ENCODE results near the gene BRD7. TPM values are rescaled to one million over a fixed set of nuclear protein-coding genes. Genes with fewer than 3 reads are reported as not detected.

Gene BRD7
- total RNA-seq, 6 experiments from 2014 or later = 16.9 to 24.1 (median 20.2) TPM

DNA sequence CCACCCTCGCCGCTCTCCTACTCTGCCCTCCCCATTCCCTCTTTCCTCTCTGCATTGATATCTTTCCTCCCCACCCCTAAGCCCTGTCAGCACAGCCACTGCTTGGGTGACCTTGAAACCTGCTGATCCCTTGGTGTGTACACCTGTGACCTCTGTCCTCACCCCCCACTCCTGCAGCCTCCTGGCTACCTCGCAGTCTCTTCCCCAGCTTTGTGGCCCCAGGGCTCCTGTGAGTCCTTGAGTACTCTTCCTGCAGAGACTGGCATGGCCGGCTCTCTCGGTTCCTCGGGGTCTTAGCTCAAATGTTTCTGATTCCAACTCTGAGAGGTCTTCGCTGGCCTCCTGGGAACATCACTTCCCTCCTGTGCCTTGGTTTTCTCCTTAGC is 70.7 kb downstream of the BRD7 start:
- no peaks in the 10 kb centered on the region for H3K27me3 ChIP-seq
- intact Hi-C loops (cut with DNase I) = no loop called here
- WGBS (ENCODE audit: insufficient coverage, low coverage, low lambda C conversion rate, missing lambda C conversion rate) = 83% methylated on average over 5 of the region's 7 CpGs

DNA sequence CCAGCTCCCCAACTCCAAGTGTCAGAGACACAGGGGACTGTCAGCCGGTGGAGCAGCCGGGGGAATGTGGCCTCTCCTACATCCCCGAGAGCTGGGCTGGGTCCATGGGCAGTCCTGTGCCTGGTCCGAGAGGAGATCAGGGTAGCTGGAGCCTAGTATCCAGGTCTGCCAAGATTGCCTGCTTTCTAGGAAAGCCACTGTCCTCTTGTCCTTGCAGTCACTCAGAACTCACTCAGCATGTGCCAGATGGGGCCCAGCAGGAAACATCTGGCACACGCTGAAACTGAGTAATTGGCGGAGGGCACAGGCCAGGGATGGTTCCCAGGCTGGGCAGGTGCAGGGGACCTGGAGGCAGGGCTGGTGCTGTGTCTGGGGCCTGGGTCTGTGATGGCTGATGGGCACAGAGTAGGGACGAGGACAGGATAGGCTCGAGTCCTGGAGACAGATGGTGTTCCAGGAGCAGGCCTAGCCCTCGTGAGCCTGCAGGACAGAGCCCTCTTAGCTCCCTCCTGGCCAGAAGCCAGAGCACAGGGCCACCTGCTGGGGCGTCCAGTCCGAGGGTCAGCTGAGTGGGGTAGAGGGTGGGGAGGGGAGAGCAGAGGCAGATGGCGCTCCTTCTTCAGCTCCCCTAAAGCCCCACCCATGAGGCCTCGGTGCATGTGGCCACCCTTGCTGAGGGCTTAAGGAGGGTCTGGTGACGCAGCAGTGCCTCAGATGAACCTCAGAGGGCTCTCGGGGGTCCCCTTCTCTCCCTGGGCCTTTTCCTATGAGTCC is 71.3 kb downstream of the BRD7 start:
- Histone ChIP-seq H3K36me3 (no peaks in the 10 kb centered on the region), H3K27me3 (no peaks in the 10 kb centered on the region), H3K4me1 (no peaks in the 10 kb centered on the region), H3K9me3 (no peaks in the 10 kb centered on the region), H3K27ac (no peak overlapping the region), H3K4me3 (no peak overlapping the region)
- intact Hi-C loops (cut with DNase I) = no loop called here
- 86% methylated on average over 1 of the region's 15 CpGs for WGBS (ENCODE audit: insufficient coverage, low coverage, low lambda C conversion rate, missing lambda C conversion rate)
- ATAC-seq (peak in 1 of 4 donors; percentile 10), DNase-seq (peak in 2 of 3 donors; percentile 44 to 51)
- TF ChIP-seq POLR2A (IDR thresholded peaks at IDR 0.05) = no peak
- TF ChIP-seq, protein P1, sequence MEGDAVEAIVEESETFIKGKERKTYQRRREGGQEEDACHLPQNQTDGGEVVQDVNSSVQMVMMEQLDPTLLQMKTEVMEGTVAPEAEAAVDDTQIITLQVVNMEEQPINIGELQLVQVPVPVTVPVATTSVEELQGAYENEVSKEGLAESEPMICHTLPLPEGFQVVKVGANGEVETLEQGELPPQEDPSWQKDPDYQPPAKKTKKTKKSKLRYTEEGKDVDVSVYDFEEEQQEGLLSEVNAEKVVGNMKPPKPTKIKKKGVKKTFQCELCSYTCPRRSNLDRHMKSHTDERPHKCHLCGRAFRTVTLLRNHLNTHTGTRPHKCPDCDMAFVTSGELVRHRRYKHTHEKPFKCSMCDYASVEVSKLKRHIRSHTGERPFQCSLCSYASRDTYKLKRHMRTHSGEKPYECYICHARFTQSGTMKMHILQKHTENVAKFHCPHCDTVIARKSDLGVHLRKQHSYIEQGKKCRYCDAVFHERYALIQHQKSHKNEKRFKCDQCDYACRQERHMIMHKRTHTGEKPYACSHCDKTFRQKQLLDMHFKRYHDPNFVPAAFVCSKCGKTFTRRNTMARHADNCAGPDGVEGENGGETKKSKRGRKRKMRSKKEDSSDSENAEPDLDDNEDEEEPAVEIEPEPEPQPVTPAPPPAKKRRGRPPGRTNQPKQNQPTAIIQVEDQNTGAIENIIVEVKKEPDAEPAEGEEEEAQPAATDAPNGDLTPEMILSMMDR (IDR thresholded peaks at IDR 0.05) = no peak

More for the DNA sequence above, 70.7 kb downstream of the BRD7 start:
- H3K4me3 ChIP-seq = no peak overlapping the region
- H3K9me3 ChIP-seq = no peaks in the 10 kb centered on the region
- H3K27ac ChIP-seq = no peak overlapping the region
- DNase-seq (peak in 2 of 3 donors; percentile 26 to 43), ATAC-seq (no peak)
- H3K4me1 ChIP-seq = no peaks in the 10 kb centered on the region
- TF ChIP-seq, protein P1 (IDR thresholded peaks at IDR 0.05) = no peak
- no peak for TF ChIP-seq POLR2A (IDR thresholded peaks at IDR 0.05)
- H3K36me3 ChIP-seq = no peaks in the 10 kb centered on the region

DNA sequence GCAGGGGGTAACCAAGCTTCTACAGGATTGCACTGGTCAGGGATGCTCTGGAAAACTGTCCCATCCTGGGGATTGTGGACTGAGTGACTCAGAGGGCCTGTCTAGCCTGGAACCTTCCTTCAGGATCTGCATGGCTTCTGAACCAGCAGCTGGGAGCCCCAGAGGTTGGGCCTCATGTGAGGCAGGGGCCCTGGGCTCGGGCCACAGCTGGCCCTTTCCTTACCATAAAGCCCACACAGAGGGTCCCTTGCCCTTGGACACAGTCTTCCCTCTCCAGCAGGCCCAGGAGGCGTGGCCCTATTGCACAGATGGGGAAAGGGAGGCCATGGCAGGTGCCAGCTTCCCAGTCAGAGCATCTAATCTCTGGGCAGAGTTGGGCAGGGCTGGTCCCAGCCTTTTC is 72.0 kb downstream of the BRD7 start:
- intact Hi-C loops (cut with DNase I) = no loop called here
- no peak for ATAC-seq
- Histone ChIP-seq H3K36me3 (no peaks in the 10 kb centered on the region), H3K4me3 (no peak overlapping the region), H3K27ac (no peak overlapping the region), H3K27me3 (no peaks in the 10 kb centered on the region), H3K9me3 (no peaks in the 10 kb centered on the region), H3K4me1 (peaks cover 0 to 3% (median 0%) of the 10 kb centered on the region in 4 donors)
- no CpG with 5 or more reads among the region's 2 CpGs for WGBS (ENCODE audit: insufficient coverage, low coverage, low lambda C conversion rate, missing lambda C conversion rate)
- peak in 2 of 3 donors; percentile 31 to 34 for DNase-seq
- TF ChIP-seq, protein P1 (IDR thresholded peaks at IDR 0.05) = no peak
- no peak for TF ChIP-seq POLR2A (IDR thresholded peaks at IDR 0.05)

DNA sequence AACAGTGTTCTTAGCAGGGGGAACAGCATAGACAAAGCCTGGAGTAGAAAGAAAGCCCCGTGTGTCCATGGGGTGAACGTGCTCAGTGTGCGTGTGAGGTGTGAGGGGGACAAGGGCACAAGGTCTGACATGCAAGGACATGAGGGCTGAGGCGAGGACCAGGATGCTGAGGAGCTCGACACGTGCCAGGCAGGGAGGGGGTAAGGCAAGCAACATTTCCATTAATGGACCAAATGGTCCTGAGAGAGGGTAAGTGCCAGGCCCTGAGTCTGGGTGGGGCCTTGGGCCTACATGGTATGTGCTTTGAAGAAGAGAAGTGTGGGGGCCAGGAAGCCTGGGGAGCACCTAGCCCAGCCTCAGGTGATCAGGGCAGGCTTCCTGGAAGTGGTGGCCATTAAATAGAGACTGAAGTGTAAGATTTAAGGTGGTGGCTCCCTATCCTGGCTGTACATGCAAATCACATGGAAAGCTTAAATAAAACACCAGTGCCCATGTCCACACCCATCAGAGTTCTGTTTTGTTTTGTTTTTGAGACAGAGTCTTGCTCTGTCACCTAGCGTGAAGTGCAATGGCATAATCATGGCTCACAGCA is 73.2 kb downstream of the BRD7 start:
- peak in 2 of 3 donors; percentile 18 to 27 for DNase-seq
- 86% methylated on average over 5 of the region's 7 CpGs for WGBS (ENCODE audit: insufficient coverage, low coverage, low lambda C conversion rate, missing lambda C conversion rate)

More for the DNA sequence above, 73.2 kb downstream of the BRD7 start:
- intact Hi-C loops (cut with DNase I) = no loop called here
- no peak overlapping the region for H3K27ac ChIP-seq
- no peaks in the 10 kb centered on the region for H3K27me3 ChIP-seq
- peaks cover 0 to 5% (median 0%) of the 10 kb centered on the region in 4 donors for H3K4me1 ChIP-seq
- TF ChIP-seq POLR2A (IDR thresholded peaks at IDR 0.05) = no peak
- TF ChIP-seq, protein P1 (IDR thresholded peaks at IDR 0.05) = no peak
- H3K9me3 ChIP-seq = no peaks in the 10 kb centered on the region
- H3K36me3 ChIP-seq = no peaks in the 10 kb centered on the region
- no peak for ATAC-seq
- H3K4me3 ChIP-seq = no peak overlapping the region

All from right lobe of liver (tissue), 6 donors.